GM18520 (cell line): Measurements from ENCODE around the gene ENDOU.
A peak's percentile ranks its signal among the peaks of the same experiment; 100 is the strongest.

Experiments used
- ATAC-seq: cut with Tn5 transposase; IDR thresholded peaks from one replicate; pipeline ENCODE4 v1.9.1; 2021; ENCODE audit not compliant: unreplicated experiment

ENDOU gene

GRCh38 chr12:47744005-47744651 lies 18.8 kb upstream of the ENDOU start:
- no peak for ATAC-seq

- ATAC-seq = no peak
Measured at GRCh38 chr12:47743311-47743860, 18.1 kb upstream of the ENDOU start.

- no peak for ATAC-seq
Measured at GRCh38 chr12:47742253-47742825, 17.0 kb upstream of the ENDOU start.

GRCh38 chr12:47741340-47741703 lies 16.0 kb upstream of the ENDOU start:
- peak; percentile 50 for ATAC-seq

GRCh38 chr12:47740606-47741339 lies 15.5 kb upstream of the ENDOU start:
- ATAC-seq = no peak

- ATAC-seq = no peak
Measured at GRCh38 chr12:47739979-47740378, 14.7 kb upstream of the ENDOU start.

GRCh38 chr12:47739297-47739696 lies 14.0 kb upstream of the ENDOU start:
- no peak for ATAC-seq

- no peak for ATAC-seq
Measured at GRCh38 chr12:47737936-47738594, 12.8 kb upstream of the ENDOU start.

- ATAC-seq = no peak
Measured at GRCh38 chr12:47736877-47737676, 11.8 kb upstream of the ENDOU start.

GRCh38 chr12:47736216-47736615 lies 10.9 kb upstream of the ENDOU start:
- ATAC-seq = no peak

GRCh38 chr12:47735649-47736048 lies 10.4 kb upstream of the ENDOU start:
- no peak for ATAC-seq

GRCh38 chr12:47734725-47735480 lies 9.6 kb upstream of the ENDOU start:
- ATAC-seq = no peak

- ATAC-seq = no peak
Measured at GRCh38 chr12:47733142-47733541, 7.9 kb upstream of the ENDOU start.

- no peak for ATAC-seq
Measured at GRCh38 chr12:47732504-47732903, 7.2 kb upstream of the ENDOU start.

- ATAC-seq = no peak
Measured at GRCh38 chr12:47731723-47732122, 6.4 kb upstream of the ENDOU start.

- ATAC-seq = no peak
Measured at GRCh38 chr12:47730341-47730744, 5.1 kb upstream of the ENDOU start.

- ATAC-seq = no peak
Measured at GRCh38 chr12:47729233-47729632, 3.9 kb upstream of the ENDOU start.

- peak; percentile 80 for ATAC-seq
Measured at GRCh38 chr12:47725893-47726292, 603 bp upstream of the ENDOU start.

GRCh38 chr12:47722941-47723631 lies 2.2 kb downstream of the ENDOU start:
- ATAC-seq = no peak
